ENCODE results near the gene TMEM175.

- TF ChIP-seq TSHZ2 (CRISPR knock-in tag; IDR thresholded peaks at IDR 0.05) = no peak
- TF ChIP-seq, protein P1, sequence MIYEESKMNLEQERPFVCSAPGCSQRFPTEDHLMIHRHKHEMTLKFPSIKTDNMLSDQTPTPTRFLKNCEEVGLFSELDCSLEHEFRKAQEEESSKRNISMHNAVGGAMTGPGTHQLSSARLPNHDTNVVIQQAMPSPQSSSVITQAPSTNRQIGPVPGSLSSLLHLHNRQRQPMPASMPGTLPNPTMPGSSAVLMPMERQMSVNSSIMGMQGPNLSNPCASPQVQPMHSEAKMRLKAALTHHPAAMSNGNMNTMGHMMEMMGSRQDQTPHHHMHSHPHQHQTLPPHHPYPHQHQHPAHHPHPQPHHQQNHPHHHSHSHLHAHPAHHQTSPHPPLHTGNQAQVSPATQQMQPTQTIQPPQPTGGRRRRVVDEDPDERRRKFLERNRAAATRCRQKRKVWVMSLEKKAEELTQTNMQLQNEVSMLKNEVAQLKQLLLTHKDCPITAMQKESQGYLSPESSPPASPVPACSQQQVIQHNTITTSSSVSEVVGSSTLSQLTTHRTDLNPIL (CRISPR knock-in tag; IDR thresholded peaks at IDR 0.05; ENCODE audit: low read depth) = no peak
- TF ChIP-seq TOX (CRISPR knock-in tag; IDR thresholded peaks at IDR 0.05; ENCODE audit: borderline replicate concordance) = no peak
Measured at GRCh38 chr4:893276-893994, 38.8 kb upstream of the TMEM175 start.

Measured in SK-N-SH treated with all-trans-retinoic acid at 6 μM for 48 hours (cell line).